COLO668 (cell line): ENCODE results near the gene BCO2.
"Not testable (repeated sequence)": the region's sequence is repeated elsewhere in the genome, so short reads cannot be mapped to it uniquely, and the experiment has no call there.

Experiments used
- DNase-seq: peaks from one replicate; lab custom pipeline; 2025; ENCODE audit not compliant: unreplicated experiment; lab: John Stamatoyannopoulos, UW

Gene BCO2, protein sequence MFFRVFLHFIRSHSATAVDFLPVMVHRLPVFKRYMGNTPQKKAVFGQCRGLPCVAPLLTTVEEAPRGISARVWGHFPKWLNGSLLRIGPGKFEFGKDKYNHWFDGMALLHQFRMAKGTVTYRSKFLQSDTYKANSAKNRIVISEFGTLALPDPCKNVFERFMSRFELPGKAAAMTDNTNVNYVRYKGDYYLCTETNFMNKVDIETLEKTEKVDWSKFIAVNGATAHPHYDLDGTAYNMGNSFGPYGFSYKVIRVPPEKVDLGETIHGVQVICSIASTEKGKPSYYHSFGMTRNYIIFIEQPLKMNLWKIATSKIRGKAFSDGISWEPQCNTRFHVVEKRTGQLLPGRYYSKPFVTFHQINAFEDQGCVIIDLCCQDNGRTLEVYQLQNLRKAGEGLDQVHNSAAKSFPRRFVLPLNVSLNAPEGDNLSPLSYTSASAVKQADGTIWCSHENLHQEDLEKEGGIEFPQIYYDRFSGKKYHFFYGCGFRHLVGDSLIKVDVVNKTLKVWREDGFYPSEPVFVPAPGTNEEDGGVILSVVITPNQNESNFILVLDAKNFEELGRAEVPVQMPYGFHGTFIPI

GRCh38 chr11:112174789-112175598, at the start of gene BCO2:
Gene BCO2 (plus strand): TSS chr11:112175512. CDS start chr11:112175602, 90 bp downstream.
- DNase-seq: peak; percentile 39

GRCh38 chr11:112127056-112127455, 48.3 kb upstream of the BCO2 start:
- DNase-seq: no peak

DNA sequence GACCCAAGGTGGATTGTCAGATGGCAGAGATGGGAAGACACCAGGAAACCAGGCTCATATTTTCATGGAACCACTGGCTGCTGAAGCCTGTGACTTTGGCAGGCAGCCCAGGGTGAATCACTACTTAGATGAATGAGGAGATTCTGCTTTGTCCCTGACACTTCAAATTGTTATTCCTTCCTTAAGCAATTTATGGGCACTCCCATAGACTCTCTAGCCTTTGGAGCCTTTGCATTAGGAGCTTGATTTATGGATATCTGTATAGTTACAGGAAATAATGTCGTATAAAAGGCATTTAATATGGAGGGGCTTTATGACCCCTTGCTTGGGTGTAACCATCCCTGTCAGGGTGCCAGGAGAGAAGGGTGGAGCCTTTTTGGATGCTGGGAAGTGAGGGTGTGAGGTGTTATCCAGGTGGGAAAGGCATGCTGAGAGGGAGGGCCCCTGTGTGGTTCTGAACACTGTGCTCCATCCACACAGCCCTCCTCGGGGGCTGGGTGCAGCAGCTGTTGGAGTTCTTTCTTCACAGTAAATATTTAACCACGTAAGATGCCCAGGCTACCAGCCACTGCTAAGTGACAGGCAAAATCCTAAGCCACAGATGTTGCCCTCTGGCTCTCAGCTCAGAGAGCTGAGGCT, 46.7 kb upstream of the BCO2 start:
- DNase-seq: peak; percentile 72

- no peak for DNase-seq
These were observed 45.7 kb upstream of the BCO2 start for GRCh38 chr11:112129656-112130055.

DNA sequence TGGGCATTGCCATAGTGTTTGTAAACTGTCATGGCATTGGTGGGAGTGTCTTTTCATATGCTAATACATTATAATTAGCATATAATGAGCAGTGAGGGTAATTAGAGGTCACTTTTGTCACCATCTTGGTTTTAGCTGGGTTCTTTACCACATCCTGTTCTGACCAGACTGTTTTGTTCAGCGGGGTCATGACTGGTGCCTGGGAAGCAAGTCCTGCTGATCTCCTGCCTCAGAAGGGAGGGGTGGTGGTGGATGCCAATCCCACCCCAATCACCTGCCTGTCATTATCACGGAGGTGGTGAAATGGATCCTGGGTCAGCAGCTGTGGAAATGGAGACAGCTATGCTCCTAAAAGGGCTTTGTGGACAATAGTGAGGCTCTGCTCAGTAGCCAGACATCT, 42.6 kb upstream of the BCO2 start:
- DNase-seq: no peak

GRCh38 chr11:112134473-112134872, 40.8 kb upstream of the BCO2 start:
- DNase-seq: no peak

- no peak for DNase-seq
These were observed 31.7 kb upstream of the BCO2 start for GRCh38 chr11:112143597-112143996.

- no peak for DNase-seq
These were observed 24.8 kb upstream of the BCO2 start for GRCh38 chr11:112150517-112150916.

- no peak for DNase-seq
These were observed 19.0 kb upstream of the BCO2 start for GRCh38 chr11:112156153-112156955.

DNA sequence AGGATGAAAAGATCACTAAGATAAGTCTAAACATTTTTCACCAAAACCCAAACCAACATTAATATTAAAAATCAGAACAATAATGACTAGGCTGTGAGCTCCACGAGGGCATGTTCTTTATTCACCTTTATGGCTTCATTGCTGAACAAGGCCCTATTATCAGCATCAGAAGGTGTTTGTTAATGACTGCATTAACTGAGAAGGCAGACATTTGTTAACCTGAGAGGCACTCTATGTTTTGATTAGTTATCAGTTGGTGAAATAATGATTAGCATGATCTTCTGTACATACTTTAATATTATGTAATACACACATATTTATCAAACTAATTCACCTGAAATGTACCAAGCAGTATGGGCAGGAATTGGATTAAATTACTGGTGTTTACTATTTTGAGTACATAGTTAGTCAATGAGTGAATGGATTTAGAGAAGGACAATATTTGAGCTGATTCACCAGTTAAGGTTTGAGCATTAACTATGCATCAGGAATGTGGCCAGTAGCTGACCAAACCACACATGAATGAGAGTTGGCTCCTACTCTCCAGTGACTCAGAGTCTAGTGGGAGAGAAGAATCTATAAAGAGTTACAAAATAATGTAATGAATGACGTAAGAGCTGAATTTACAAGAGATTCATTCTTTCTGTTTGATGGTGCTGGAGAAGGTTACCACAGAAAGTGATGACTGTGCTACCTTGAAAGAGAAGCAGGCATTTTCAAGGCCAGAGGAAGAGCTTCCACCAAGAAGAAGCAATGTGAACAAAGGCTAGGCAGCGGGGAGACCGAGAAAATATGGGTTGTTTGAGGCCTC, 18.2 kb upstream of the BCO2 start:
- DNase-seq: no peak

- no peak for DNase-seq
These were observed 15.9 kb upstream of the BCO2 start for GRCh38 chr11:112159098-112160065.

DNA sequence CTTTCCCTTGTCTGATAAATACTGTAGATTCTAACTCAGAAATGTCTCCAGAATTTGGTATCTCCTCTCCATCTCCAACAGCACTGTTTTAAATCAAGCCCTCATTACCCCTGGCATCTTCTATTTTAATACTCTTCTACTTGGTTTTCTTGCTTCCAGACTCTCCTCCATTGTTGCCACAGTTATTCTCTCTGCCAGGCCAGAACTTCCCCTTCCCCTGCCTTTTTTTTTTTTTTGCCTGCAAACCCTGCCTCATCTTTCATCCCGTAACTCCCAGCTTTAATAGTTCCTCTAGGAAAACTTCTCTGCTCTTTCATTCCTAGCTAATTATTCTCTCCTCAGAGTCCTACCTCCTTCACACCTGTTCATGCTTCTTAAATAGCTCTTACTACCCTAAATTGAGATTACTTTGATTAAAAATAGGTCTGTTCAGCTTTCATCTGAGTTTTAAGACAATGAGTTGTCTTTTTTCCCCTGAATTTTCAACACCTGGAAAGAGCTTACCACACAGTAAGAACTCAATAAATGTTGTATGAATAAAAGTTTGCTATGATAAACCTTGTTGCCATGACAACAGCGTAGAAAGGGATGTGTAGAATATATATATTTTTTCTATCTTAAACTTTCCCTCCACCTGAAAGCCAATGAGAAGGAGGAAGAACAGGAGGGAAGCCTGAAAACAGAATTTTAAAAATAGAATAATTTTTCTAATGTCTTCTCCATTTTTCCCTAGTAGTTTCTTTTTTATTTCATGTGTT, 15.0 kb upstream of the BCO2 start:
- no peak for DNase-seq

GRCh38 chr11:112161012-112161411, 14.3 kb upstream of the BCO2 start:
- no peak for DNase-seq

DNA sequence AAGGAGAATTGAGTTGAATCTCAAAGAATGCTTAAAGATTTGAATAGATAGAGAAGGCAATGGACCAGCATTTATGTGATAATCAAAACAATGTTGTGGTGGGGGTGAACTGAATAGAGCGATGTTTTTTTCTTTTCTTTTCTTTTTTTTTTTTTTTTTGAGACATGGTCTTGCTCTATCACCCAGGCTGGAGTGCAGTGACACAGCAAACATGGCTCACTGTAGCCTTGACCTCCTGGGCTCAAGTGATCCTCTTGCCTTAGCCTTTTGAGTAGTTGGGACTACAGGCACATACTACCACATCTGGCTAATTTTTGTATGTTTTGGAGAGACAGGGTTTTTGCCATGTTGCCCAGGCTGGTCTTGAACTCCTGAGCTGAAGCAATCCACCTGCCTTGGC, 13.1 kb upstream of the BCO2 start:
- DNase-seq: not testable (repeated sequence)

GRCh38 chr11:112162761-112163546, 12.4 kb upstream of the BCO2 start:
- no peak for DNase-seq

- DNase-seq: no peak
These were observed 11.2 kb upstream of the BCO2 start, which contains the start of gene IL18 for GRCh38 chr11:112163875-112164685. Gene IL18 (minus strand): TSS chr11:112164094. CDS start chr11:112155053, 9,041 bp downstream.
